ENCODE results near the gene CCDC18.

DNA sequence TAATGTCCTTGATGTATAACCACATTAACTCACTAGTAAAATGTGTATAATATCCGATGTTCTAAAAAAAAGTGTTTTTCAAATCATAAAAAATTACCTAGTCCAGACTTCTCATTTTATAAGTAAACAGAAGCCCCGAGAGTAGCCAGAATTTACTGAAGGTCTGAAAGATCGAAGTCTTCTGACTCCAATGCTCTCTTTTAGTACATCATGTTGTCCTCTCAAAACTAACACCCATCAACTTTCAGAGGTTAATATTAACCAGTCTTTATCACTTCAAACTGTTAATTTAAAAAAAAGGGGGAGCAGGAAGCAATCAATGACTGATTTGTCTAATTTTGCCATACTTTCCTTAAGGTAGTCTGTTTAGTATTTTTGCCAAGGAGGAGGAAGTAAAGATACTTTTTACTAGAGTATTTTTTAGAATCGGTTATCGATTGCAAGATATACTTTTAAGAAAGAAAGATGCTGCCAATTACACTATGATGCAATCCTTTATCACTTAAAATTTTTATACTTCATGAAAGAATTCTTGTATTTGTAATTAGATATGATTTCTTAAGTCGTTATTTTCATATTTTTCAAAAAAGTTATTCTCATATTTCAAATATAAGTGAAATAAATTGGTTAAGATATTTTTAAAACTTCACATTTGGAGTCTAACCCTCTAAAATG is 25.5 kb downstream of the CCDC18 start:
- TF ChIP-seq EZH2 (IDR thresholded peaks at IDR 0.05; ENCODE audit: insufficient read depth, low read length) = no peak
- TF ChIP-seq, protein P1, sequence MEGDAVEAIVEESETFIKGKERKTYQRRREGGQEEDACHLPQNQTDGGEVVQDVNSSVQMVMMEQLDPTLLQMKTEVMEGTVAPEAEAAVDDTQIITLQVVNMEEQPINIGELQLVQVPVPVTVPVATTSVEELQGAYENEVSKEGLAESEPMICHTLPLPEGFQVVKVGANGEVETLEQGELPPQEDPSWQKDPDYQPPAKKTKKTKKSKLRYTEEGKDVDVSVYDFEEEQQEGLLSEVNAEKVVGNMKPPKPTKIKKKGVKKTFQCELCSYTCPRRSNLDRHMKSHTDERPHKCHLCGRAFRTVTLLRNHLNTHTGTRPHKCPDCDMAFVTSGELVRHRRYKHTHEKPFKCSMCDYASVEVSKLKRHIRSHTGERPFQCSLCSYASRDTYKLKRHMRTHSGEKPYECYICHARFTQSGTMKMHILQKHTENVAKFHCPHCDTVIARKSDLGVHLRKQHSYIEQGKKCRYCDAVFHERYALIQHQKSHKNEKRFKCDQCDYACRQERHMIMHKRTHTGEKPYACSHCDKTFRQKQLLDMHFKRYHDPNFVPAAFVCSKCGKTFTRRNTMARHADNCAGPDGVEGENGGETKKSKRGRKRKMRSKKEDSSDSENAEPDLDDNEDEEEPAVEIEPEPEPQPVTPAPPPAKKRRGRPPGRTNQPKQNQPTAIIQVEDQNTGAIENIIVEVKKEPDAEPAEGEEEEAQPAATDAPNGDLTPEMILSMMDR (IDR thresholded peaks at IDR 0.05; ENCODE audit: insufficient read depth, low read depth, low read length) = no peak

Measured in astrocyte (in vitro differentiated cells and primary cell).